ENCODE measurements around the gene SEMA6A.

GRCh38 chr5:116531635-116532034, 43.0 kb downstream of the SEMA6A start:
- TF ChIP-seq POLR2AphosphoS5 (IDR thresholded peaks at IDR 0.05; ENCODE audit: low read depth, low read length), result no peak
- no peak for TF ChIP-seq CTCF (IDR thresholded peaks at IDR 0.05)
- no peak for TF ChIP-seq MXI1 (IDR thresholded peaks at IDR 0.05; ENCODE audit: low read depth, low read length)
- no peak for TF ChIP-seq CHD2 (IDR thresholded peaks at IDR 0.05; ENCODE audit: low read length, partially characterized antibody)
- TF ChIP-seq RAD21 (IDR thresholded peaks at IDR 0.05; ENCODE audit: low read length), result no peak
- no peak for TF ChIP-seq RFX5 (IDR thresholded peaks at IDR 0.05; ENCODE audit: low read length)
- no peak for TF ChIP-seq GABPA (IDR thresholded peaks at IDR 0.05; ENCODE audit: low read depth)
- TF ChIP-seq MAX (IDR thresholded peaks at IDR 0.05; ENCODE audit: low read depth), result no peak
- no peak for TF ChIP-seq YY1 (IDR thresholded peaks at IDR 0.05; ENCODE audit: low read depth)
- no peak for TF ChIP-seq USF1 (IDR thresholded peaks at IDR 0.05; ENCODE audit: borderline replicate concordance, low read depth)
- no peak for TF ChIP-seq GATA2 (CRISPR knock-in tag; IDR thresholded peaks at IDR 0.05)
- no peak for TF ChIP-seq TAF1 (IDR thresholded peaks at IDR 0.05; ENCODE audit: borderline replicate concordance, low read depth, low read length)
- no peak for TF ChIP-seq SMC3 (IDR thresholded peaks at IDR 0.05; ENCODE audit: low read depth, low read length)
